NCI-H1105 treated with DMSO at 0.1 percent for 48 hours (cell line): ENCODE data around the gene MINDY2.
"Not testable (repeated sequence)": the region's sequence is repeated elsewhere in the genome, so short reads cannot be mapped to it uniquely, and the experiment has no call there.

Experiments
- DNase-seq: peaks from one replicate; lab custom pipeline; 2025; lab: John Stamatoyannopoulos, UW

Gene MINDY2

GRCh38 chr15:58752716-58753115 lies 18.4 kb upstream of the MINDY2 start:
- no peak for DNase-seq

- no peak for DNase-seq
These were observed 15.8 kb upstream of the MINDY2 start for GRCh38 chr15:58755350-58755749.

- no peak for DNase-seq
These were observed 15.1 kb upstream of the MINDY2 start for GRCh38 chr15:58755956-58756355.

- DNase-seq: no peak
These were observed 13.0 kb upstream of the MINDY2 start for GRCh38 chr15:58758141-58758540.

GRCh38 chr15:58760385-58761009 lies 10.6 kb upstream of the MINDY2 start:
- DNase-seq: no peak

- DNase-seq: no peak
These were observed 10.1 kb upstream of the MINDY2 start for GRCh38 chr15:58761010-58761388.

GRCh38 chr15:58762285-58762684 lies 8.8 kb upstream of the MINDY2 start:
- no peak for DNase-seq

- DNase-seq: peak; percentile 47
These were observed 8.4 kb upstream of the MINDY2 start for GRCh38 chr15:58762731-58763130.

- no peak for DNase-seq
These were observed 6.6 kb upstream of the MINDY2 start for GRCh38 chr15:58764468-58764867.

GRCh38 chr15:58766290-58766689 lies 4.8 kb upstream of the MINDY2 start:
- DNase-seq: no peak

GRCh38 chr15:58768601-58769004 lies 2.5 kb upstream of the MINDY2 start:
- DNase-seq: not testable (repeated sequence)

GRCh38 chr15:58770519-58770856 lies 614 bp upstream of the MINDY2 start:
- DNase-seq: peak; percentile 83

GRCh38 chr15:58771621-58772250 lies 634 bp downstream of the MINDY2 start:
- peak; percentile 57 for DNase-seq

GRCh38 chr15:58773024-58773423 lies 1.9 kb downstream of the MINDY2 start:
- DNase-seq: no peak

- DNase-seq: no peak
These were observed 4.3 kb downstream of the MINDY2 start for GRCh38 chr15:58775402-58775801.

GRCh38 chr15:58777107-58777506 lies 6.0 kb downstream of the MINDY2 start:
- DNase-seq: no peak

- DNase-seq: no peak
These were observed 8.5 kb downstream of the MINDY2 start for GRCh38 chr15:58779554-58779953.

- DNase-seq: no peak
These were observed 14.3 kb downstream of the MINDY2 start for GRCh38 chr15:58785355-58785754.

GRCh38 chr15:58788056-58788710 lies 17.1 kb downstream of the MINDY2 start:
- no peak for DNase-seq

- no peak for DNase-seq
These were observed 22.8 kb downstream of the MINDY2 start for GRCh38 chr15:58793862-58794261.

- no peak for DNase-seq
These were observed 24.7 kb downstream of the MINDY2 start for GRCh38 chr15:58795825-58796224.

GRCh38 chr15:58797505-58797904 lies 26.4 kb downstream of the MINDY2 start:
- DNase-seq: no peak

- DNase-seq: no peak
These were observed 34.0 kb downstream of the MINDY2 start for GRCh38 chr15:58805095-58805494.

- DNase-seq: not testable (repeated sequence)
These were observed 52.2 kb downstream of the MINDY2 start for GRCh38 chr15:58823267-58823666.
